Left ventricle myocardium inferior (tissue), 1 donor: Measurements from ENCODE around the gene BMP5. TPM values are rescaled to one million over a fixed set of nuclear protein-coding genes. Genes with fewer than 3 reads are reported as not detected.
A peak's percentile ranks its signal among the peaks of the same experiment; 100 is the strongest.

Experiments
- DNase-seq: peaks from one replicate; pipeline ENCODE4 v3.0.0-alpha.2; 2020
- H3K27ac ChIP-seq: fragments of 200-600 bp; replicated peaks from 2 replicates; pipeline ENCODE4 v1.8.0; 2021
- H3K27me3 ChIP-seq: fragments of 200-600 bp; 2 replicates; pipeline ENCODE4 v1.8.0; 2021; ENCODE audit warnings: low read depth
- H3K36me3 ChIP-seq: fragments of 200-600 bp; 2 replicates; pipeline ENCODE4 v1.8.0; 2021
- H3K4me1 ChIP-seq: fragments of 200-600 bp; 2 replicates; pipeline ENCODE4 v1.8.0; 2021
- H3K4me3 ChIP-seq: fragments of 200-600 bp; 2 replicates; pipeline ENCODE4 v1.8.0; 2021; ENCODE audit warnings: mild to moderate bottlenecking, moderate library complexity
- H3K9me3 ChIP-seq: fragments of 200-600 bp; replicated peaks from 2 replicates; pipeline ENCODE4 v1.8.0; 2021
- intact Hi-C: fragments of 100-400 bp; cut with micrococcal nuclease; formaldehyde crosslinking; loops from one replicate; pipeline ENCODE4 v1.11.0; 2022
- total RNA-seq: library from RNA; stranded (reverse); fragmentation: NEBNext Ultra II Directional; extraction: Animal tissue kit (Norgen Biotek cat#: 25700); gene quantifications from one replicate; pipeline ENCODE4 v1.2.1, GENCODE V29; 2021
- TF ChIP-seq, protein P1 (sequence below): fragments of 200-600 bp; IDR thresholded peaks from 2 replicates; pipeline ENCODE4 v1.8.0; 2021; ENCODE audit warnings: antibody characterized with exemption, mild to moderate bottlenecking, borderline replicate concordance
- donor health status: DM: no; HTN: yes; CAD: no; lungs with severe emphysema.

BMP5 gene
- total RNA-seq, 1 donor from 2014 or later: 0.93 TPM

- Histone ChIP-seq H3K9me3 (no peaks in the 10 kb centered on the region), H3K4me3 (no peak overlapping the region), H3K36me3 (no peaks in the 10 kb centered on the region), H3K27me3 (no peaks in the 10 kb centered on the region), H3K4me1 (no peaks in the 10 kb centered on the region), H3K27ac (no peak overlapping the region)
- intact Hi-C loops: no loop called here
- TF ChIP-seq, protein P1, sequence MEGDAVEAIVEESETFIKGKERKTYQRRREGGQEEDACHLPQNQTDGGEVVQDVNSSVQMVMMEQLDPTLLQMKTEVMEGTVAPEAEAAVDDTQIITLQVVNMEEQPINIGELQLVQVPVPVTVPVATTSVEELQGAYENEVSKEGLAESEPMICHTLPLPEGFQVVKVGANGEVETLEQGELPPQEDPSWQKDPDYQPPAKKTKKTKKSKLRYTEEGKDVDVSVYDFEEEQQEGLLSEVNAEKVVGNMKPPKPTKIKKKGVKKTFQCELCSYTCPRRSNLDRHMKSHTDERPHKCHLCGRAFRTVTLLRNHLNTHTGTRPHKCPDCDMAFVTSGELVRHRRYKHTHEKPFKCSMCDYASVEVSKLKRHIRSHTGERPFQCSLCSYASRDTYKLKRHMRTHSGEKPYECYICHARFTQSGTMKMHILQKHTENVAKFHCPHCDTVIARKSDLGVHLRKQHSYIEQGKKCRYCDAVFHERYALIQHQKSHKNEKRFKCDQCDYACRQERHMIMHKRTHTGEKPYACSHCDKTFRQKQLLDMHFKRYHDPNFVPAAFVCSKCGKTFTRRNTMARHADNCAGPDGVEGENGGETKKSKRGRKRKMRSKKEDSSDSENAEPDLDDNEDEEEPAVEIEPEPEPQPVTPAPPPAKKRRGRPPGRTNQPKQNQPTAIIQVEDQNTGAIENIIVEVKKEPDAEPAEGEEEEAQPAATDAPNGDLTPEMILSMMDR: no peak
- no peak for DNase-seq
These were observed 100.9 kb downstream of the BMP5 start for GRCh38 chr6:55774286-55775028.

- Histone ChIP-seq H3K9me3 (no peaks in the 10 kb centered on the region), H3K4me3 (no peak overlapping the region), H3K27me3 (no peaks in the 10 kb centered on the region), H3K36me3 (no peaks in the 10 kb centered on the region), H3K4me1 (no peaks in the 10 kb centered on the region), H3K27ac (no peak overlapping the region)
- DNase-seq: no peak
- intact Hi-C loops: no loop called here
- TF ChIP-seq, protein P1: no peak
These were observed 101.7 kb downstream of the BMP5 start for GRCh38 chr6:55773620-55774216.

- Histone ChIP-seq H3K4me3 (no peak overlapping the region), H3K27ac (no peak overlapping the region), H3K9me3 (no peaks in the 10 kb centered on the region), H3K27me3 (no peaks in the 10 kb centered on the region), H3K4me1 (no peaks in the 10 kb centered on the region), H3K36me3 (no peaks in the 10 kb centered on the region)
- TF ChIP-seq, protein P1: no peak
- DNase-seq: no peak
- intact Hi-C loops: no loop called here
These were observed 102.7 kb downstream of the BMP5 start for GRCh38 chr6:55772730-55773129.

DNA sequence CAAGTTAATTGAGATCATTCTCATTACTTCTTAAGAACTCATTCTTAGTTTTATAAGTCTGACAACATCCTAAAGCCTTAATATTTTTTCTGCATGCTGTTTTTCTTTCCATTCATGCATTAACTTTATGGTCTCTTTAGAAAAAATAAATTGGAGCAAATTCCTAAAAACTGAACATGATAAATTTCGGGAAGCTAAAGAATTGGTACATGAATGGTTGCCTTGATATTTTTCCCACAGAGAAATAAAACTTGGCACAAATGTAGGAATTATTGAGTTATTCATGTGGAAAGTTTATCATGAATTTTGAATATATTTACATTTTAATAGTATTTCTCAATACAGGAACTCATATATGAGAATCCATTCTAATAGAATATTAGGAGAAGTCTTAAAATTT lies 115.9 kb downstream of the BMP5 start:
- Histone ChIP-seq H3K4me3 (no peak overlapping the region), H3K4me1 (no peaks in the 10 kb centered on the region), H3K9me3 (no peaks in the 10 kb centered on the region), H3K27me3 (no peaks in the 10 kb centered on the region), H3K36me3 (no peaks in the 10 kb centered on the region), H3K27ac (no peak overlapping the region)
- intact Hi-C loops: no loop called here
- TF ChIP-seq, protein P1: no peak
- DNase-seq: no peak

GRCh38 chr6:55758156-55758937 lies 117.0 kb downstream of the BMP5 start:
- TF ChIP-seq, protein P1: no peak
- H3K9me3 ChIP-seq: no peaks in the 10 kb centered on the region
- no peak for DNase-seq
- H3K4me1 ChIP-seq: no peaks in the 10 kb centered on the region
- no peak overlapping the region for H3K4me3 ChIP-seq
- peak overlapping the region; percentile 39 for H3K27ac ChIP-seq
- no peaks in the 10 kb centered on the region for H3K27me3 ChIP-seq
- no peaks in the 10 kb centered on the region for H3K36me3 ChIP-seq
- intact Hi-C loops: no loop called here
